OCI-LY3 (cell line): ENCODE results near the gene L3MBTL4.

Experiments
- EZH2phosphoT487 ChIP-seq: fragments of 200-600 bp; shearing (Covaris generic); IDR thresholded peaks from 2 replicates; pipeline ENCODE4 v1.6.1; 2018; ENCODE audit warnings: antibody characterized with exemption, mixed run types, low read depth
- TF ChIP-seq, protein P1 (sequence below): fragments of 200-600, 300-600 bp; sonication (generic); IDR thresholded peaks from 2 replicates; pipeline ENCODE4 v1.5.1; 2014; ENCODE audit warnings: antibody characterized with exemption, low read length, low read depth

DNA sequence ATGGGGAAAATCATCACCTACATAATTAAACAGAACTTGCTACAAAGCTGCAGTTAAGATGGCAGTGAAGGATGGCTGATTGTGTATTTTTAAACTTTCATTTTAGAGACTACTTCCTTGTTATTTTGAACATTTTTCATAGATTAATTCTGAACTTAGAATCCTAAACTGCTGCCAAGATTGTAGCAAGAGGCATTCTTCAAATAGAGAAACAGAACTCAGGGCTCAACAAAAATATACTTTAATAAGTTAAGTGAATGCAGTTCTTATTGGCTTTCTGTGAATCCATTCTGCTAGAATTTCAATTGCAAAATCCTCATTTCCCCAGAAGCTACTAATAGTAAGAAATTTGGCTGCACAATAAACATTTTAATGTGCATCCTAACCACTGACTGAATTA is 160.3 kb downstream of the L3MBTL4 start:
- TF ChIP-seq, protein P1, sequence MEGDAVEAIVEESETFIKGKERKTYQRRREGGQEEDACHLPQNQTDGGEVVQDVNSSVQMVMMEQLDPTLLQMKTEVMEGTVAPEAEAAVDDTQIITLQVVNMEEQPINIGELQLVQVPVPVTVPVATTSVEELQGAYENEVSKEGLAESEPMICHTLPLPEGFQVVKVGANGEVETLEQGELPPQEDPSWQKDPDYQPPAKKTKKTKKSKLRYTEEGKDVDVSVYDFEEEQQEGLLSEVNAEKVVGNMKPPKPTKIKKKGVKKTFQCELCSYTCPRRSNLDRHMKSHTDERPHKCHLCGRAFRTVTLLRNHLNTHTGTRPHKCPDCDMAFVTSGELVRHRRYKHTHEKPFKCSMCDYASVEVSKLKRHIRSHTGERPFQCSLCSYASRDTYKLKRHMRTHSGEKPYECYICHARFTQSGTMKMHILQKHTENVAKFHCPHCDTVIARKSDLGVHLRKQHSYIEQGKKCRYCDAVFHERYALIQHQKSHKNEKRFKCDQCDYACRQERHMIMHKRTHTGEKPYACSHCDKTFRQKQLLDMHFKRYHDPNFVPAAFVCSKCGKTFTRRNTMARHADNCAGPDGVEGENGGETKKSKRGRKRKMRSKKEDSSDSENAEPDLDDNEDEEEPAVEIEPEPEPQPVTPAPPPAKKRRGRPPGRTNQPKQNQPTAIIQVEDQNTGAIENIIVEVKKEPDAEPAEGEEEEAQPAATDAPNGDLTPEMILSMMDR = no peak
- TF ChIP-seq EZH2phosphoT487 = no peak
